ENCODE data around the gene NCOA7. TPM values are rescaled to one million over a fixed set of nuclear protein-coding genes. Genes with fewer than 3 reads are reported as not detected.
A peak's percentile ranks its signal among the peaks of the same experiment; 100 is the strongest.
"Not testable (repeated sequence)": the region's sequence is repeated elsewhere in the genome, so short reads cannot be mapped to it uniquely, and the experiment has no call there.

NCOA7 gene
- total RNA-seq, 2 donors from 2014 or later = 25.6 to 39.2 TPM

- DNase-seq = no peak
- intact Hi-C loops (cut with DNase I, micrococcal nuclease) = no loop called here
Observed at GRCh38 chr6:125884634-125885371, 94.0 kb downstream of the NCOA7 start.

GRCh38 chr6:125886021-125886420, 95.3 kb downstream of the NCOA7 start:
- ATAC-seq (no peak), DNase-seq (no peak)
- intact Hi-C loops (cut with DNase I, micrococcal nuclease) = no loop called here

More at GRCh38 chr6:125884634-125885371, 94.0 kb downstream of the NCOA7 start:
- peak; percentile 14 for ATAC-seq

GRCh38 chr6:125886914-125887313, 96.2 kb downstream of the NCOA7 start:
- no peak for ATAC-seq
- no peak for DNase-seq
- intact Hi-C loops (cut with DNase I, micrococcal nuclease) = no loop called here

- intact Hi-C loops (cut with DNase I, micrococcal nuclease) = no loop called here
- ATAC-seq (no peak), DNase-seq (no peak)
Observed at GRCh38 chr6:125887372-125887771, 96.6 kb downstream of the NCOA7 start.

- intact Hi-C loops (cut with DNase I, micrococcal nuclease) = no loop called here
- ATAC-seq (no peak), DNase-seq (no peak)
Observed at GRCh38 chr6:125888989-125889656, 98.4 kb downstream of the NCOA7 start.

- intact Hi-C loops (cut with DNase I, micrococcal nuclease) = no loop called here
- ATAC-seq (peak; percentile 72), DNase-seq (no peak)
Observed at GRCh38 chr6:125899726-125900182, 109.0 kb downstream of the NCOA7 start.

GRCh38 chr6:125904871-125905270, 114.1 kb downstream of the NCOA7 start:
- no peak for ATAC-seq
- intact Hi-C loops (cut with DNase I, micrococcal nuclease) = no loop called here

GRCh38 chr6:125906158-125906998, 115.6 kb downstream of the NCOA7 start:
- DNase-seq (peak; percentile 48 to 67), ATAC-seq (peak; percentile 63)
- intact Hi-C loops (cut with DNase I, micrococcal nuclease) = no loop called here

More at GRCh38 chr6:125904871-125905270, 114.1 kb downstream of the NCOA7 start:
- DNase-seq = no peak

GRCh38 chr6:125910527-125910926, 119.8 kb downstream of the NCOA7 start:
- no peak for DNase-seq
- peak; percentile 84 for ATAC-seq
- intact Hi-C loops (cut with DNase I, micrococcal nuclease) = no loop called here

- ATAC-seq = peak; percentile 22
- DNase-seq; intact Hi-C loops (cut with DNase I, micrococcal nuclease): not testable (repeated sequence)
Observed at GRCh38 chr6:125911051-125911451, 120.3 kb downstream of the NCOA7 start.

- DNase-seq; intact Hi-C loops (cut with DNase I, micrococcal nuclease); ATAC-seq: not testable (repeated sequence)
Observed at GRCh38 chr6:125912430-125912829, 121.7 kb downstream of the NCOA7 start.

GRCh38 chr6:125913145-125913544, 122.4 kb downstream of the NCOA7 start:
- DNase-seq (no peak), ATAC-seq (no peak)
- intact Hi-C loops (cut with DNase I, micrococcal nuclease) = no loop called here

- intact Hi-C loops (cut with DNase I, micrococcal nuclease) = no loop called here
- DNase-seq (peak; percentile 30 to 74), ATAC-seq (peak; percentile 82)
Observed at GRCh38 chr6:125913864-125914351, 123.1 kb downstream of the NCOA7 start.

GRCh38 chr6:125918230-125918629, 127.5 kb downstream of the NCOA7 start:
- DNase-seq (peak in 1 of 2 donors; percentile 25), ATAC-seq (peak; percentile 21)
- intact Hi-C loops (cut with DNase I, micrococcal nuclease) = no loop called here

GRCh38 chr6:125918681-125919566, 128.2 kb downstream of the NCOA7 start:
- ATAC-seq (peak; percentile 84), DNase-seq (peak; percentile 31 to 64)
- intact Hi-C loops (cut with DNase I, micrococcal nuclease) = no loop called here

GRCh38 chr6:125919618-125920017, 128.9 kb downstream of the NCOA7 start:
- DNase-seq (no peak), ATAC-seq (no peak)
- intact Hi-C loops (cut with DNase I, micrococcal nuclease) = no loop called here

GRCh38 chr6:125922322-125922860, 131.6 kb downstream of the NCOA7 start:
- ATAC-seq = peak; percentile 64
- intact Hi-C loops (cut with DNase I, micrococcal nuclease) = no loop called here
- no peak for DNase-seq

GRCh38 chr6:125923366-125923877, 132.7 kb downstream of the NCOA7 start:
- DNase-seq (no peak), ATAC-seq (no peak)
- intact Hi-C loops (cut with DNase I, micrococcal nuclease) = no loop called here

Data from left colon (tissue), 2 donors.